HepG2 (cell line): ENCODE results near the gene ZBTB26. TPM values are rescaled to one million over a fixed set of nuclear protein-coding genes. Genes with fewer than 3 reads are reported as not detected.

Source experiments
- ADNP ChIP-seq: sonication (generic); formaldehyde crosslinking; IDR thresholded peaks from 2 replicates; pipeline ENCODE4 v1.4.0; 2020; ENCODE audit warnings: missing genetic modification reagents
- CCAR2 ChIP-seq: fragments of 200-400 bp; formaldehyde crosslinking; optimal IDR thresholded peaks from 2 replicates; pipeline ENCODE3; 2018; ENCODE audit warnings: low read depth, mild to moderate bottlenecking, low read length, moderate library complexity
- HMG20B ChIP-seq: conservative IDR thresholded peaks from 2 replicates; pipeline ENCODE4 v1.6.1; 2016; ENCODE audit warnings: missing genetic modification reagents, missing compliant biosample characterization
- RAD21 ChIP-seq: fragments of 450-650 bp; formaldehyde crosslinking; IDR thresholded peaks from 2 replicates; pipeline ENCODE4 v1.5.0; 2020; ENCODE audit warnings: mild to moderate bottlenecking
- TCF7 ChIP-seq: sonication (generic); IDR thresholded peaks from 2 replicates; pipeline ENCODE4 v1.6.1; 2016; ENCODE audit warnings: antibody characterized with exemption, low read depth
- TERF1 ChIP-seq: sonication (generic); formaldehyde crosslinking; IDR thresholded peaks from 2 replicates; pipeline ENCODE4 v1.8.0; 2022; ENCODE audit warnings: mild to moderate bottlenecking, missing genetic modification reagents, moderate library complexity
- THAP9 ChIP-seq: sonication (generic); formaldehyde crosslinking; IDR thresholded peaks from 2 replicates; pipeline ENCODE4; 2020; ENCODE audit warnings: missing genetic modification reagents, mild to moderate bottlenecking, borderline replicate concordance
- ZBTB2 ChIP-seq: sonication (generic); formaldehyde crosslinking; IDR thresholded peaks from 2 replicates; pipeline ENCODE4 v1.8.0; 2022; ENCODE audit warnings: low read depth, missing genetic modification reagents
- ZBTB3 ChIP-seq: sonication (generic); formaldehyde crosslinking; IDR thresholded peaks from 2 replicates; pipeline ENCODE4 v1.4.0; 2020; ENCODE audit warnings: low read depth, mild to moderate bottlenecking, moderate library complexity, missing genetic modification reagents, borderline replicate concordance
- ZNF24 ChIP-seq: fragments of 450-650 bp; IDR thresholded peaks from 2 replicates; pipeline ENCODE4 v1.6.1; 2017; ENCODE audit warnings: antibody characterized with exemption, mild to moderate bottlenecking
- ZNF251 ChIP-seq: sonication (generic); formaldehyde crosslinking; IDR thresholded peaks from 2 replicates; pipeline ENCODE4 v1.9.0; 2021; ENCODE audit warnings: mild to moderate bottlenecking, missing genetic modification reagents
- ZNF282 ChIP-seq: fragments of 450-650 bp; IDR thresholded peaks from 2 replicates; pipeline ENCODE4 v1.6.1; 2018; ENCODE audit not compliant: partially characterized antibody
- ZNF468 ChIP-seq: sonication (generic); formaldehyde crosslinking; IDR thresholded peaks from 2 replicates; pipeline ENCODE4 v1.8.0; 2022; ENCODE audit warnings: mild to moderate bottlenecking, moderate library complexity, missing genetic modification reagents
- ZNF512B ChIP-seq: sonication (generic); formaldehyde crosslinking; IDR thresholded peaks from 2 replicates; pipeline ENCODE4 v1.5.1; 2020; ENCODE audit warnings: missing genetic modification reagents, mild to moderate bottlenecking, borderline replicate concordance
- ZSCAN22 ChIP-seq: sonication (generic); formaldehyde crosslinking; IDR thresholded peaks from 2 replicates; pipeline ENCODE4 v1.4.0; 2020; ENCODE audit warnings: mild to moderate bottlenecking, missing genetic modification reagents
- ZSCAN5A ChIP-seq: sonication (generic); formaldehyde crosslinking; IDR thresholded peaks from 2 replicates; pipeline ENCODE4 v1.8.0; 2022; ENCODE audit warnings: mild to moderate bottlenecking, missing genetic modification reagents, borderline replicate concordance
- polyA plus RNA-seq, 8 experiments: library from polyadenylated mRNA; depleted of rRNA in 3 of 8; stranded (reverse) in 7 of 8; unstranded in 1 of 8; fragments of >200 nt; fragmentation: Illumina TruSeq in 4 of 8; extraction: Trizol in 4 of 8; gene quantifications; 2 replicates each; pipeline versions ENCODE4 v1.2.1 to v1.2.3, GENCODE V29; 2011 to 2016; ENCODE audit warnings: low read depth in 4 of 8, missing spikeins in 1 of 8, mixed read lengths in 1 of 8; ENCODE audit not compliant: insufficient read depth in 1 of 8
- total RNA-seq, 5 experiments: library from RNA; depleted of rRNA; stranded (reverse); fragments of >200 nt; fragmentation: Illumina TruSeq; extraction: Trizol; gene quantifications; 2 replicates each; pipeline ENCODE4 v1.2.3, GENCODE V29; 2016; ENCODE audit warnings: low read depth in 1 of 5

ZBTB26 gene
- total and polyA plus RNA-seq, 2 of the 13 experiments (the other 11 are each of a cell fraction or from before 2014, with no cell fraction given) = 4.5 to 8.6 TPM

- no peak for TF ChIP-seq THAP9 (CRISPR knock-in tag)
- no peak for TF ChIP-seq ZSCAN22 (CRISPR knock-in tag)
- no peak for TF ChIP-seq TCF7
- TF ChIP-seq ZBTB3 (CRISPR knock-in tag) = no peak
- no peak for TF ChIP-seq ZNF24
- no peak for TF ChIP-seq TERF1
- TF ChIP-seq ZNF468 (CRISPR knock-in tag) = no peak
- no peak for TF ChIP-seq ZNF251 (CRISPR knock-in tag)
- no peak for TF ChIP-seq ADNP
- TF ChIP-seq ZNF512B (CRISPR knock-in tag) = no peak
- TF ChIP-seq ZSCAN5A (CRISPR knock-in tag) = no peak
- TF ChIP-seq CCAR2 = no peak
- no peak for TF ChIP-seq RAD21 (CRISPR knock-in tag)
- no peak for TF ChIP-seq ZNF282
- TF ChIP-seq ZBTB2 = no peak
- no peak for TF ChIP-seq HMG20B
Measured at GRCh38 chr9:122904823-122905710, 26.2 kb downstream of the ZBTB26 start, which contains the start of gene RC3H2 (continued).
